HepG2 (cell line): Measurements from ENCODE around the gene ZNF629. TPM values are rescaled to one million over a fixed set of nuclear protein-coding genes. Genes with fewer than 3 reads are reported as not detected.

Experiments used
- MLLT10 ChIP-seq: sonication (generic); formaldehyde crosslinking; IDR thresholded peaks from 2 replicates; pipeline ENCODE4 v1.4.0; 2020; ENCODE audit warnings: missing genetic modification reagents
- TBP ChIP-seq: sonication (generic); formaldehyde crosslinking; IDR thresholded peaks from 2 replicates; pipeline ENCODE4 v1.5.0; 2020; ENCODE audit warnings: missing genetic modification reagents
- TEAD2 ChIP-seq: sonication (generic); formaldehyde crosslinking; IDR thresholded peaks from 2 replicates; pipeline ENCODE4 v1.9.0; 2021; ENCODE audit warnings: missing genetic modification reagents
- ZNF232 ChIP-seq: sonication (generic); formaldehyde crosslinking; IDR thresholded peaks from 2 replicates; pipeline ENCODE4 v1.4.0; 2020; ENCODE audit warnings: missing genetic modification reagents, borderline replicate concordance
- ZNF546 ChIP-seq: sonication (generic); formaldehyde crosslinking; conservative IDR thresholded peaks from 2 replicates; pipeline ENCODE4 v1.8.1; 2023; ENCODE audit warnings: mild to moderate bottlenecking, missing genetic modification reagents
- ZNF674 ChIP-seq: sonication (generic); formaldehyde crosslinking; IDR thresholded peaks from 2 replicates; pipeline ENCODE4 v1.5.0; 2020; ENCODE audit warnings: low read depth, mild to moderate bottlenecking, missing genetic modification reagents
- polyA plus RNA-seq, 8 experiments: library from polyadenylated mRNA; depleted of rRNA in 3 of 8; stranded (reverse) in 7 of 8; unstranded in 1 of 8; fragments of >200 nt; fragmentation: Illumina TruSeq in 4 of 8; extraction: Trizol in 4 of 8; gene quantifications; 2 replicates each; pipeline versions ENCODE4 v1.2.1 to v1.2.3, GENCODE V29; 2011 to 2016; ENCODE audit warnings: low read depth in 4 of 8, missing spikeins in 1 of 8, mixed read lengths in 1 of 8; ENCODE audit not compliant: insufficient read depth in 1 of 8
- total RNA-seq, 5 experiments: library from RNA; depleted of rRNA; stranded (reverse); fragments of >200 nt; fragmentation: Illumina TruSeq; extraction: Trizol; gene quantifications; 2 replicates each; pipeline ENCODE4 v1.2.3, GENCODE V29; 2016; ENCODE audit warnings: low read depth in 1 of 5
- TF ChIP-seq, protein P1 (sequence below), 2 experiments: sonication (generic) in 1 of 2; formaldehyde crosslinking in 1 of 2; IDR thresholded peaks; 2 replicates each; pipeline versions ENCODE4 v1.6.1 to v1.9.0; 2014 to 2022; ENCODE audit warnings: antibody characterized with exemption in 1 of 2, borderline replicate concordance in 1 of 2, inconsistent platforms in 1 of 2, low read depth in 1 of 2, missing genetic modification reagents in 1 of 2

The ZNF629 gene
- total and polyA plus RNA-seq, 2 of the 13 experiments (the other 11 are each of a cell fraction or from before 2014, with no cell fraction given), result 6.1 to 16.5 TPM

GRCh38 chr16:30746638-30747175, 40.3 kb downstream of the ZNF629 start (continued):
- TF ChIP-seq, protein P1, sequence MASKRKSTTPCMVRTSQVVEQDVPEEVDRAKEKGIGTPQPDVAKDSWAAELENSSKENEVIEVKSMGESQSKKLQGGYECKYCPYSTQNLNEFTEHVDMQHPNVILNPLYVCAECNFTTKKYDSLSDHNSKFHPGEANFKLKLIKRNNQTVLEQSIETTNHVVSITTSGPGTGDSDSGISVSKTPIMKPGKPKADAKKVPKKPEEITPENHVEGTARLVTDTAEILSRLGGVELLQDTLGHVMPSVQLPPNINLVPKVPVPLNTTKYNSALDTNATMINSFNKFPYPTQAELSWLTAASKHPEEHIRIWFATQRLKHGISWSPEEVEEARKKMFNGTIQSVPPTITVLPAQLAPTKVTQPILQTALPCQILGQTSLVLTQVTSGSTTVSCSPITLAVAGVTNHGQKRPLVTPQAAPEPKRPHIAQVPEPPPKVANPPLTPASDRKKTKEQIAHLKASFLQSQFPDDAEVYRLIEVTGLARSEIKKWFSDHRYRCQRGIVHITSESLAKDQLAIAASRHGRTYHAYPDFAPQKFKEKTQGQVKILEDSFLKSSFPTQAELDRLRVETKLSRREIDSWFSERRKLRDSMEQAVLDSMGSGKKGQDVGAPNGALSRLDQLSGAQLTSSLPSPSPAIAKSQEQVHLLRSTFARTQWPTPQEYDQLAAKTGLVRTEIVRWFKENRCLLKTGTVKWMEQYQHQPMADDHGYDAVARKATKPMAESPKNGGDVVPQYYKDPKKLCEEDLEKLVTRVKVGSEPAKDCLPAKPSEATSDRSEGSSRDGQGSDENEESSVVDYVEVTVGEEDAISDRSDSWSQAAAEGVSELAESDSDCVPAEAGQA (IDR thresholded peaks at IDR 0.05; ENCODE audit: low read depth), result no peak
- TF ChIP-seq, protein P1 (CRISPR knock-in tag; IDR thresholded peaks at IDR 0.05; ENCODE audit: borderline replicate concordance), result no peak
- no peak for TF ChIP-seq ZNF232 (CRISPR knock-in tag)
- TF ChIP-seq TEAD2 (CRISPR knock-in tag), result no peak
- TF ChIP-seq ZNF674 (CRISPR knock-in tag), result no peak
- TF ChIP-seq TBP, result no peak
- TF ChIP-seq MLLT10 (CRISPR knock-in tag), result no peak
- TF ChIP-seq ZNF546 (CRISPR knock-in tag), result no peak
